Brain pericyte (primary cell): ENCODE results near the gene FILIP1.
"Not testable (repeated sequence)": the region's sequence is repeated elsewhere in the genome, so short reads cannot be mapped to it uniquely, and the experiment has no call there.

Experiments used
- DNase-seq: peaks from one replicate; pipeline ENCODE4 v3.0.0-alpha.2; 2012; ENCODE audit warnings: low read depth, low spot score

Gene FILIP1

DNA sequence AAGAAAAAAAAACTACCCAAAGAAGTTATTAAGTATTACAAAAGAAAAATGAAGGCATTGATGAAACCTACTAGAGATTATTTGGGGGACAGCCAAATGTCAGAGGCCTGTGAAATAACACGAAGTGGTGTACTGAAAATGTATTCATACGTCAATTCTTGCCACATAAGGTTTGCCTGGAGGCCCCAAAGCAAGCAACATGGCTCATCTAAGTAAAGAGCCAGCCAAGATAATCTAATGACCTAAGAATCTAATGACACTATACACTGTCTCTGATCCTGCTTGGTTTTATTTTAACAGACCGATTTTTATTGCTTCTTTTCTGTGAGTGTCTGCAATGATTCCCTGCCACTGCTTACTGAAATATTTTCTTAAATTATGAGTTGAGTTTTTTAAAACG lies 34.7 kb downstream of the FILIP1 start:
- no peak for DNase-seq

DNA sequence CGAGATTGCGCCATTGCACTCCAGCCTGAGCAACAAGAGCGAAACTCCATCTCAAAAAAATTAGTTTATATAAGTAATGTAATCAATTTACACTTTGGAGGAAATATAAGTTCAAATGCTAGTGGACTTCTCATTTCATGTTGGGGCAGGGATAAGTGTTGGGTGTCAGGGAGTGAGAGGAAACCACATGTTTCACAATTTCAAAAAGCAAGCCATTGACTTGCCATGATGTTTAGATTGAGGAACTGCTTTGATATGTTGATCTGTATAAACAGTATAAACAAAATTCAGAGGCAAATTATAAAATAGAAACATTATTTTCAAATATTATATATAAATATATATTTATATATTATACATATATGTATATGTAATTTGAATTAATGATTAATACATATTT lies 42.7 kb downstream of the FILIP1 start:
- no peak for DNase-seq

DNA sequence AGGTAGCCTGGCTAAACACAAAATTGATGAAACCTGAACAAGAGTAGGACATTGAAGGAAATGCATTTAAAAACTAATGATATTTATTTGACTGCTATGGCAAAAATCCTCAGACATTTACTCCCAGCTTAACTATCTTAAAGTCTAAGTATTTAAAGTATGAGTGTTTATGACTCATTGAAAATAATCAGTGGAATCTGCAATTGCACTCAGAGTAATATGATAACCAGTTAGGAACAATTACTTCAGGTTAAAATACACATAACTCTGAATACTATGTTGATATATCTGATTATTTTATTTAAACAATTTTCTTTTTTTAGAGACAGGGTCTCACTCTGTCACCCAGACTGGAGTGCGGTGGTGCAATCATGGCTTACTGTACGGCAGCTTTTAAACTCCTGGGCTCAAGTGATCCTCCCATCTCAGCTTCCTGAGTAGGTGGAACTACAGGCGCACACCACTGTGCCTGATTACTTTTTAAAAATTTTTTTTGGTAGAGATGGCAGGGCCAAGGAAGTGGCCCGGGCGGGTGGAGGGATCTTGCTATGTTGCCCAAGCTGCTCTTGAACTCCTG lies 43.9 kb downstream of the FILIP1 start:
- DNase-seq: no peak

DNA sequence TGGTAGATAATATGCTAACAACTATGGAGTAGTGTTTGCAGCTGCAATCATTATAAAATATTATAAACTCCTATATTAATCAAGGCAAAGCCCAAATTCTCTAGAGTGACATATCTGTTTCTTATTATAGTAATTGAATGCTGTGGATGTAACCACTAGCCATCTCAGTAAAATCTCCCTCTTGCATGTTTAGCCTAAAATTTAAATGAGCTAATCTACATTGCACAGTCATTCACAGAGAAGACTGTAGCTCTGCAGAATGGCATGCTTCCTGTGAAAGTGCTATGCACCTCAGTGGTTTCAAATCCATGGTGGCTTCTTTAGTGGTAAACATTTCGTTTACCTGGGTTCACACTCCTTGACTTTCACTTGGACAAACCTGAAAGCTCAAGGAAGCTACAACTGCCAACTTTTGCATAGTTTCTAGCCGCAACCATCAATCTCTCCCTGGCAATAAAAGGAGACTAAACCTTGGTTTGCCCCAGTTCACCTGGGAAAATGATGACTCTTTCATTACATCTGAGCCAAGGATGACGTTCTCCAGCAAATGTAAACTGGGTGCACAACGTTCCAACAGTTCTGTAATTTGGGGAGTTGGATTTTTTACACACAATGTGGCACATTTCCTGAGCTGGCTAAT lies 47.2 kb downstream of the FILIP1 start:
- no peak for DNase-seq

DNA sequence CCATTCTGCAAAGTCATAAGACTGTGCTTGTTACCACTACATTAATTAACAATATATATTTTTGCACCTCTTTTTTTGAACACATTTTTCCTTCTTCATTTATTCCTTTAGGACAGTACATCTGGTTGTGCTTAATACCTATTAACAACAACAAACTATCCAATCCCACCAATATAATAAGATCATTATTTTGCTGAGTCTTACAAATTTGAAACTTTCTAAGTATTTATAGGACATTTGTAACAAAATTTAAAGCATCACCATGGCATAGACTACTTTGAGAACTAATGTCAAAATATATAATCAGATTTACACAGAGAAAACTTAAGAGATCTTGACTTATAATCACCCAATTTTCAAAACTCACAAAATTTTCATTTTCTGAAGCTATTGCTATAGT lies 47.9 kb downstream of the FILIP1 start:
- no peak for DNase-seq

DNA sequence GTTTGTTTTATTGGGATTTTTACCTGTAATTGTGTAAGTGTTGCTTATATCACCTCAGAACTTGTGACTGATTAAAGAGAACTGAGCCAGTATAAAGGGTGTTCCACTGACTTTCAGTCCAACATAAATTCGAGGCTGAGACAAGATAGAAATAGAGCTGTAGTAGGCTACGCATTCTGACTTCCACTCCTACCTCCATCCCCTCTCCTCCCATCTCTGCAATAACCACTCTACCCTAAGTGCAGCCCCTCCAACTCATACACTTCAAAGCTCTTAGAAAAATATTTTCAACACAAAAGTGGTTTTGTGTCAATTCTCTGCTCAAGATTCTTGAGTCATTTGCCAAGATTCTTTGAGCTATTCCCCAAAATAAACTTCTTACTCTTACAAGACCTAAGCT lies 48.7 kb downstream of the FILIP1 start:
- no peak for DNase-seq

DNA sequence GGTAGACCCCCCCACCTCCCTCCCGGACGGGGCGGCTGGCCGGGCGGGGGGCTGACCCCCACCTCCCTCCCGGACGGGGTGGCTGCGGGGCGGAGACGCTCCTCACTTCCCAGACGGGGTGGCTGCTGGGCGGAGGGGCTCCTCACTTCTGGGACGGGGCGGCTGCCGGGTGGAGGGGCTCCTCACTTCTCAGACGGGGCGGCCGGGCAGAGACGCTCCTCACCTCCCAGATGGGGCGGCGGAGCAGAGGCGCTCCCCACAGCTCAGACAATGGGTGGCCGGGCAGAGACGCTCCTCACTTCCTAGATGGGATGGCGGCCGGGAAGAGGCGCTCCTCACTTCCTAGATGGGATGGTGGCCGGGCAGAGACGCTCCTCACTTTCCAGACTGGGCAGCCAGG lies 51.7 kb downstream of the FILIP1 start:
- not testable (repeated sequence) for DNase-seq

DNA sequence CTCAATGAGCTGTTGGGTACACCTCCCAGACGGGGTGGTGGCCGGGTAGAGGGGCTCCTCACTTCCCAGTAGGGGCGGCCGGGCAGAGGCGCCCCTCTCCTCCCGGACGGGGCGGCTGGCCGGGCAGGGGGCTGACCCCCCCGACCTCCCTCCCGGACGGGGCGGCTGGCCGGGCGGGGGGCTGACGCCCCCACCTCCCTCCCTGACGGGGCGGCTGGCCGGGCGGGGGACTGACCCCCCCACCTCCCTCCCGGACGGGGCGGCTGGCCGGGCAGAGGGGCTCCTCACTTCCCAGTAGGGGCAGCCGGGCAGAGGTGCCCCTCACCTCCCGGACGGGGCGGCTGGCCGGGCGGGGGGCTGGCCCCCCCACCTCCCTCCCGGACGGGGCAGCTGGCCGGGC lies 52.1 kb downstream of the FILIP1 start:
- not testable (repeated sequence) for DNase-seq

DNA sequence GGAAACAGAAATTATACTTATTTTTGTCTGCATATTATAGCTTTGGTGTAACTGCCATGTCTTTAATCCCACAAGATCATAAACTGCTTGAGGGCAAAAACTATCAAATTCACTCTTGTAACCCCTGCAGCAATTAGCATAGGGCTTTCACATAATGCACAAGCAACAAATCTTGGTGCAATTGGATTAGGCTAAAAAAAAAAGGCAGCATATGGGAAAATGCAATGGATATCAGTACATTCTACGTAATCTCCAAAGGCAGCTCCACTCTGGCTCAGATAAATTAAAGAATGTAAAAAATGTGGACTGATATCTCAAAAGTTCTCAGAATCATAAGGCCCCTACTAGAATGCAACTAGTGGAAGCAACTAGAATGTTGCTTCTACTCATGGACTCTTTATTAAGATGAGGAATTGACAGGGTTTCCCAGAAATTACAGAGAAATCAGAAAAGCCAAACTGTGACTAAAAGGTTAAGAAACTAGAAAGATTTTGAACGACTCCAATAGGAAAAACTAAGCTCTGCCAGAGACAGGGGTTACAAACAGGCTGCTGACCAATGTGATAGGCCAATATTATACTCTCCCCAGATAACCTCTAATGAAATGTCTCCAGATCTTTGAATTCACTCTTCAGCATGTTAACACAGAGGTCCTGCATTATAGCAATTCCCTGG lies 55.0 kb downstream of the FILIP1 start:
- DNase-seq: no peak

DNA sequence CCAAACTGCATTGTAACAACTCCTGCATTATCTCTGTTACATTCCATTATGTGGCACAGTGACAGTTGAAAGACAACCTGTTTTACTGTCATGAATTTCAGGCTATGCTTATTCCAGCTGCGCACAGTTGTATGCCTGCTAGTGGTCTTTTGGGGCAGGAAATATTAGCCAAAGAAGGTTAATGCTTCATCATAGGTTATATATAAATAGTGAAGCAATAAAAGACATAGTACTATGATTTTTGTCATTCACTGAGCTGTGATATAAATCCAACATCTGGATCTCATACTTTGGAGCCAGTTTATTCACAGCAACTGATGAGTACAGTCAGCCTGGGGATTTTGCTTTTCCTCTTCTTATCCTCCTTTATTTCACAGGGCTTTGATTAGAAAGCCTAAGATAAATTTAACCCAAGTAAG lies 55.6 kb downstream of the FILIP1 start:
- no peak for DNase-seq

DNA sequence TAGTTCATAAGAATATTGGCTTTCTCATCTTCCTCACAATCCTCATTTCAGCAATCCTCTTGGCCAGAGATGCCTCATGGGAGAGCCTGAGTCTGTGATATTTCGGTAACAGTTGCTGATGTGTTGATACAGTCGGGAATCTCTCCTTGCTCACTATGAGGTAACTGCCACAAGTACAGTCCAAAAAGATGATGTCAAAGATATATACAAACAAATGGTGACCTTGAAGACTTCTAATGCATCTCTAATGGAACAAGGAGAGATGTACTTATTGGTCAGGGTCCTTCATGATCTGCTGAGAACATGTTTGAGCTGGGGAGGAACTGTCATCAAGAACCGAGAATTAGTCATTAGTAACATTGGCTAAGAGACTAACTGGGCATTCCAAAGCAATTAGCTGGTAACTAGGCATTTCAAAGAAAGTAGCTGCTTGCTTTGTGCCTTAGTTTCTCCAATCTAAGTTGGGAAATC lies 56.1 kb downstream of the FILIP1 start:
- no peak for DNase-seq

DNA sequence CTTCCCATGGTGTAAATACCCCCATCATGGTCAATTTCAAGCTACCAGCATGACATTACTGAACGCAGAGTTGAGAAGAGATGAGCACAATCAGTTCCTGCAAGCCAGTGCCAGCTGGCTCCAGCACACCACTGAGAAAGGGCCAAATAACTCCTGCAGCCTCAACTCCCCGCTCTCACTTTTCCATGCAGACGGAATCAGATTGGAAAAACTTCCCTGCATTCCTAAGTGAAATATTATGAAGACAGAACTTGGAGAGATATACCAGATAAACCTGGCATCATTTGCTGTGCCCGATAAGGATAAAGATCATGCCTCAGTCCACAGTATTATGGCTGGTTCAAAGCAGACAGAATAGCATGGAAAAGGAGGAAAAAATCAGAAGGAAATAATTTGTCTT lies 56.7 kb downstream of the FILIP1 start:
- no peak for DNase-seq

DNA sequence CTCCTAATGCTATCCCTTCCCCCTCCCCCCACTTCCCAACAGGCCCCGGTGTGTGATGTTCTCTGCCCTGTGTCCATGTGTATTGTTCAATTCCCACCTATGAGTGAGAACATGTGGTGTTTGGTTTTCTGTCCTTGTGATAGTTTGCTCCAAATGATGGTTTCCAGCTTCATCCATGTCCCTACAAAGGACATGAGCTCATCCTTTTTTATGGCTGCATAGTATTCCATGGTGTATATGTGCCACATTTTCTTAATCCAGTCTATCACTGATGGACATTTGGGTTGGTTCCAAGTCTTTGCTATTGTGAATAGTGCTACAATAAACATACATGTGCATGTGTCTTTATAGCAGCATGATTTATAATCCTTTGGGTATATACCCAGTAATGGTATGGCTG lies 60.8 kb downstream of the FILIP1 start:
- not testable (repeated sequence) for DNase-seq

DNA sequence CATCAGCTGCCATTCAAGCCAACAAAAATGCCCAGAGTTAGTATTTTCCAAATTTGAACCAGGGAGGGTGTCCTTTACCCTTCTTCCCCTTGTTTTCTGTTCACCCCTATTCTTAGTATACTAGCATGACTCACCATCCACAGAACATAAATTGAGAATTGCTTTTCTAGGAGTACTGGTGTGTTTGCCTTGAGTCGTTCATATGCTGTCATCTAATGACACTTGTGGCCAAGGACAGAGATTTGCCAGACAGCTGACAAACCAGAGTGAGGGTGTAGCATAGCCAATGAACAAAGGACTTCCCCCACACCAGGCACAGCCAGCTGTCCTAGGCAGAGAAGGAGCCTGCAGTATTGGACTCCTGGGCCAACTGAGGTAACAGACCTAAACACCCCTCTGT lies 62.2 kb downstream of the FILIP1 start:
- no peak for DNase-seq

DNA sequence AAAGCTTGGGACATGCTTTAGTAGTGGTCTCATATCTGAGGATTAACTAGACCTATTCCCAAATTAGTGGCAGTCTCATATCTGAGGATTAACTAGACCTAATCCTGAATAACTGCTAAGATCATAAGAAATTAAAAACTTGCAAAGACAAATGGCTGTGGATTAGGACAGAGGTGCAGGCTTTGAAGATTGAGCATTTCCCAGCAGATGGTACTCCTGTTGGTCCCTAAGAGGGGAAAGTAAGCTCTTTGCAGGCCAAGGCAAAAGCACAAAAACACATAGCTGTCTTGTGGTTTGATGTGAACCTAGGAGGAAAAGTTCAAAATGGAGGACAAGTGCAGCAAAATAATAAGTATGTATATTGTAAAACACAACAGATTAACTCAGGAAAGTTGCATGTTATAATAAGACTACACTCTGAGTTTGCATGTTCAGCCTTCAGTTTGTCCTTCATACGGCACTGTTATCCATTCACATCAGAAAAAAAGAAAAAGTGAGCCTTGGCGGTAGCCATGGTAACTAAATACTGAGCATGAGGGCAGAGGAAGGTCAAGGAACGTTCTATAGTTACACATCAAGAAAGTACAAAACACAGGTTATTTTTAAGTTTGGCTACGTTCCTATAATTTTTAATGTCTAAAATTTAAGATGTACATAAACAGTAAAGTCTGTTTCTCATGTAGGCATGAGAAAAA lies 62.8 kb downstream of the FILIP1 start:
- peak; percentile 43 for DNase-seq

DNA sequence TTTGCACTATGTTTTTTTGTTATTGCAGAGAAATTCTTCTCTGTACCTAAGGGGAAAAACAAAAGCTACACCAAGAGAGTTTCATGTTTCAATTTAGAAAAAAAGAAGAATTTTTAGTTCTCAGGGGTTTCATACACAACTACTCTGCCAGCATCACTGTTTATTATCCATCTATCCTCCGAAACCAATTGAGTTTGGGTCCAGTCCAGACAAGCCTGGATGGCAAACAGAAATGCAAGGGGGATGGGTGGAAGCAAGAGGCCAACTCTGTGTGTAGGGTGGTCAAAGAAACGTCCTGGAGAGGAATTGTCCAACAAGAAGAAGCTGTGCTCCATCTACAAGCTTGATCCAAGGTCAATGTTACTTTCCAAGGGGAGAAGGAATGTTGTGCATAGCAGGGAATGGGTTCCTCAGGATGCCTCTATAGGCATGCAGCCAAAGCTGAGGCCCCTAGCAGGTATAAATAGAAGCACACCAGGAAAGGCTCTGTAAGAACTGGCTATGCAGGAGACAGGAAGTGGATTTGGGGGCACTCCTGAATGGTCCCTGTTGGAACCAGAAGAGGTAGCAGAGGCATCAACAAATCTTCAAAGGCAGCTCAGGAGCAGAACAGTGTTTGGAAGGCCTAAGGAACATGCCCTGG lies 64.4 kb downstream of the FILIP1 start:
- no peak for DNase-seq

DNA sequence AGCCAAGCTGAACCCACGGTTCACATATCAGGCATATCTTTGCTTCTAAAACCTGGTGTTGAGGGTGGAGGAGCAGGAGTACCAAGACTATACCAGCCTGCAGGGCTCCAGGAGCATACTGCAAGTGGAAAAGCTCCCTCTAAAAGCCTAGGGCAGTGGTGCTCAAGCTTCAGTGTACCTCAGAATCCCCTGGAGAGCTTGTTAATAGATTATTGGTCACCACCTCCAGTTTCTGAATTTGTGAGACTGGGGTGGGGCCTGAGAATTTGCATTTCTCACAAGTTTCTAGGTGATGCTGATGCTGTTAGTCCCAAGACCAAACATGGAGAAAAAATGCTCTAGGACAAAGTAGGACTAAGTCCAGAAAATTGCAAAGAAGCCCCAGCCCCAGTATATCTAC lies 65.4 kb downstream of the FILIP1 start:
- DNase-seq: no peak

DNA sequence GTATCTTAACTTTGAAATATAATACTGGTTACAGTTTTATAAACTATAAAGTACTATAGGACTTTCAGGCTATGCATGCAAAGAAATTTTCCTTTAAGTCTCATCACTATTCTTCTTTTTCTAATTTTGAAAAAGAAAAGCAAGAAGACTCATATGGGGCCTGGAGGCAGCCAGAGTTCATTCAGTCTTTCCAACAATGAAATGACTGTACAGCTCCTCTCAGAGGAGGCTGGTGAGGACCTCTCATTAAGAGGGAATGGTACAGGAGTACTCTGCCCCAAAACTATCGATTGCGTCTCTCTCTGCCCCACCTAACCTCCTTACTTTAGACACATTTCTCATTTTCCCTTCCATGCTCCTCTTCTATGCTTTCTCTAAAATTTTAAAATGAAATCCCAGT lies 66.3 kb downstream of the FILIP1 start:
- DNase-seq: no peak

DNA sequence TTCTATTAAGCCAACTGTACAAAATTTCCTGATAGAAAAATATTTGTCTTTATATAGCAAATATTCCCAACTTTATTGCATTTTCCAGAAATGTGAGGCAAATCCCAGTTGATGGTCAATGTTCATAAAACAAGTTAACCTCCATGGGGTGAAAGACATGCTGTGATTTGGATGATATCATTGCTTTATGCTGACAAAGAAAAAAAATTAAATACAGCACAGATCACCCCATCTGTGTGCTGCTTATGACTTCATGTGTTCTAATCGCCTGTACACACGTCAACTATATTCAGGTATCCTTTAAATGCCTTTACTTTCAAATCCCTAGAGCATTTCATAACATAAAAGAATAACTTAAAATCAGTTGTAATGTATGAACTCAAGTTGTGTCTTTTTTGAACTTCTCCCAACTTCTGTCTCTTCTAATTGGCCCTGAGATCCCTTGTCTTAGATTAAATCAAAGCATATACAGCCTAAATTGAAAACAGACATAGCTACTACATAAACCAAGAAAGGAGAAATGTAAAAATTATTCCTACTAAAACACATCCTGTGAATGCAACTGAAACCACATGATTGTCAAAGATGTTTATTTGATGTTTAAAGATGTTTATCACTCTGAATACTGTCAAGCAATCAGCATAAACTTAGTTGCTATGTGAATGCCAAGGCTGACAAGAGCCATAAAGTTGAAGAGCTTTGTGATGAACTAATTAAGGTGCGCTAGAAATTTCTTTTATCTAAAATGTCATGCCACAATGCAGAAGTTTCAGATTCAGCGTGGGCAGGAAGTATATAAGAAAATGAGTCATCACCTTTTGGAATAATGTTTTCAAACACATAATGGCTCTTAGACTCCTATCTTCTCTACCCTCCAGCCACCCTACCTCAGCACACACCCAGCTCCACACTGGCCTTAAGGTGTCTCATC lies 68.7 kb downstream of the FILIP1 start:
- DNase-seq: no peak

DNA sequence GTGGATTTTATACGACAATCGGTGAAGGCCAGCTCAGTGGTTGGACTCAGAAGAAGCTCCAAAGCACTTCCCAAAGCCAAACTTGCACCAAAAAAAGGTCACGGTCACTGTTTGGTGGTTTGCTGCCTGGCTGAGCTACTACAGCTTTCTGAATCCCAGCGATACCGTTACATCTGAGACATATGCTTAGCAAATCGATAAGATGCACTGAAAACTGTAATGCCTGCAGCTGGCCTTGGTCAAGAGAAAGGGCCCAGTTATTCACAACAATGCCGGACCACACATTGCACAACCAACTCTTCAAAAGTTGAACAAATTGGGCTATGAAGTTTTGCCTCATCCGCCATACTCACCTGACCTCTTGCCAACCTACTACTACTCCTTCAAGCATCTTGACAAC lies 70.2 kb downstream of the FILIP1 start:
- no peak for DNase-seq

DNA sequence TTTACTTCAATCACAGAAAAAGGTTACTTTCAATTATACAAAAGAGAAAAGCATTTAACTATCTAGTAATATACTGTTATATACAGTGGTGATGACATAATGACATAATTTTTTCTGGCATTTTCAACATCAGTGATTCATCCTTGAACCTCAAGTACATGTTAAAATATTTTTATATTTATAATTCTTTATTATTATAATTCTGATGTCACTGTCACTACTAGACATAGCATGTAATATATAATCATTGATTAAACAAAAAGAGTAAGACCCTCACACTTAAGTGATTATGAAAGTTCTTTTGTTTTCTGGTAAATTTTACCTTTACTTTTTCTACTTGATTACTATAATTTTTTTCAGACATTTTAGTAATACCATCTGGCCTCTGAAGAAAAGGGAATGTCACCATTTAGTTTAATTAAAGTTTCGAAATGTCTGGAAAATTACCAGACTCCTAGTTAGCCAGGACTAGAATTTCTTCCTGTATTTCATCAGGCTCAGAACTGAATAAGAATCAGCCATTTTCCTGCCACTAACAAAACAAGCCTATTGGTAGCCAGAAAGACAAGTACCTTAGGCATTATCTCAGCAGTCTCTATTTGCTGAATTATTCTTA lies 71.5 kb downstream of the FILIP1 start:
- DNase-seq: no peak
